ENCODE results near the gene MAMDC2. TPM values are rescaled to one million over a fixed set of nuclear protein-coding genes. Genes with fewer than 3 reads are reported as not detected.

Gene MAMDC2
- total RNA-seq, 4 donors from 2014 or later, result 15.8 to 19.6 (median 18.4) TPM

- no peak for TF ChIP-seq POLR2A (IDR thresholded peaks at IDR 0.05)
- no peak for TF ChIP-seq CTCF (IDR thresholded peaks at IDR 0.05)
- no peak for DNase-seq
- H3K27ac ChIP-seq, result no peak overlapping the region
- peaks cover 0 to 6% of the 10 kb centered on the region in 2 donors for H3K4me1 ChIP-seq
- no peaks in the 10 kb centered on the region for H3K9me3 ChIP-seq
- intact Hi-C loops (cut with DNase I), result no loop called here
- H3K27me3 ChIP-seq, result no peaks in the 10 kb centered on the region
- no peak overlapping the region for H3K4me3 ChIP-seq (replicated peaks in 1 of 3)
- 40 to 50% methylated on average over 2 of the region's 2 CpGs for WGBS, 2 donors
- H3K36me3 ChIP-seq, result no peaks in the 10 kb centered on the region
Observed at GRCh38 chr9:70121818-70122436, 78.3 kb downstream of the MAMDC2 start.

GRCh38 chr9:70123695-70124094 lies 80.0 kb downstream of the MAMDC2 start:
- H3K4me1 ChIP-seq, result peaks cover 0 to 6% of the 10 kb centered on the region in 2 donors
- TF ChIP-seq POLR2A (IDR thresholded peaks at IDR 0.05), result no peak
- no peak for TF ChIP-seq CTCF (IDR thresholded peaks at IDR 0.05)
- DNase-seq, result no peak
- H3K36me3 ChIP-seq, result no peaks in the 10 kb centered on the region
- H3K4me3 ChIP-seq (replicated peaks in 1 of 3), result no peak overlapping the region
- no peaks in the 10 kb centered on the region for H3K27me3 ChIP-seq
- 94 to 96% methylated on average over 4 of the region's 4 CpGs for WGBS, 2 donors
- H3K27ac ChIP-seq, result no peak overlapping the region
- no peaks in the 10 kb centered on the region for H3K9me3 ChIP-seq
- intact Hi-C loops (cut with DNase I), result no loop called here

- TF ChIP-seq CTCF (IDR thresholded peaks at IDR 0.05) (no peak), POLR2A (IDR thresholded peaks at IDR 0.05) (no peak)
- no peak for DNase-seq
- Histone ChIP-seq H3K4me3 (replicated peaks in 1 of 3) (no peak overlapping the region), H3K36me3 (no peaks in the 10 kb centered on the region), H3K27me3 (no peaks in the 10 kb centered on the region), H3K27ac (no peak overlapping the region), H3K9me3 (no peaks in the 10 kb centered on the region), H3K4me1 (peaks cover 0 to 12% of the 10 kb centered on the region in 2 donors)
- 87 to 93% methylated on average over 4 of the region's 4 CpGs for WGBS, 2 donors
- intact Hi-C loops (cut with DNase I), result no loop called here
Observed at GRCh38 chr9:70125621-70126263, 82.1 kb downstream of the MAMDC2 start.

- Histone ChIP-seq H3K4me3 (replicated peaks in 1 of 3) (no peak overlapping the region), H3K36me3 (no peaks in the 10 kb centered on the region), H3K9me3 (no peaks in the 10 kb centered on the region), H3K27me3 (no peaks in the 10 kb centered on the region), H3K27ac (no peak overlapping the region), H3K4me1 (peaks cover 0 to 6% of the 10 kb centered on the region in 2 donors)
- TF ChIP-seq POLR2A (IDR thresholded peaks at IDR 0.05) (no peak), CTCF (IDR thresholded peaks at IDR 0.05) (no peak)
- WGBS, 2 donors, result 90 to 94% methylated on average over 6 of the region's 6 CpGs
- intact Hi-C loops (cut with DNase I), result no loop called here
- no peak for DNase-seq
Observed at GRCh38 chr9:70127036-70127435, 83.4 kb downstream of the MAMDC2 start.

Measured in thyroid gland (tissue), 4 donors.